GM23338 (cell line): ENCODE data around the gene CPNE7. TPM values are rescaled to one million over a fixed set of nuclear protein-coding genes. Genes with fewer than 3 reads are reported as not detected.

Experiments used
- ATAC-seq: fragments of 200-7000 bp; cut with Tn5 transposase; 3 replicates; pipeline ENCODE4 v1.9.1; 2020
- DNase-seq: peaks from one replicate; pipeline ENCODE4 v3.0.0-alpha.2; 2015; ENCODE audit warnings: low spot score
- H2AFZ ChIP-seq: fragments of 200-600 bp; sonication (generic); 2 replicates; pipeline ENCODE4 v1.8.0; 2016; ENCODE audit warnings: antibody characterized with exemption, mild to moderate bottlenecking, moderate library complexity
- H3F3A ChIP-seq: fragments of 200-600 bp; sonication (generic); replicated peaks from 2 replicates; pipeline ENCODE4 v1.8.0; 2017; ENCODE audit warnings: antibody characterized with exemption, mixed run types, low read depth
- H3K27ac ChIP-seq: fragments of 200-600 bp; sonication (generic); 2 replicates; pipeline ENCODE4 v1.6.1; 2016; ENCODE audit warnings: low read depth
- H3K27me3 ChIP-seq: fragments of 200-600 bp; sonication (generic); 2 replicates; pipeline ENCODE4 v1.8.0; 2016; ENCODE audit warnings: mild to moderate bottlenecking, mixed run types, moderate library complexity; ENCODE audit not compliant: insufficient read depth
- H3K36me3 ChIP-seq: fragments of 200-600 bp; sonication (generic); 2 replicates; pipeline ENCODE4 v1.8.0; 2016; ENCODE audit warnings: mild to moderate bottlenecking; ENCODE audit not compliant: insufficient read depth
- H3K4me1 ChIP-seq: fragments of 200-600 bp; sonication (generic); 2 replicates; pipeline ENCODE4 v1.8.0; 2016; ENCODE audit warnings: mild to moderate bottlenecking, moderate library complexity; ENCODE audit not compliant: insufficient read depth
- H3K4me2 ChIP-seq: fragments of 200-600 bp; sonication (generic); 2 replicates; pipeline ENCODE4 v1.7.1; 2017; ENCODE audit warnings: mixed run types
- H3K4me3 ChIP-seq: fragments of 200-600 bp; sonication (generic); 2 replicates; pipeline ENCODE4 v1.6.1; 2016; ENCODE audit warnings: mixed run types
- H3K79me2 ChIP-seq: fragments of 200-600 bp; sonication (generic); replicated peaks from 2 replicates; pipeline ENCODE4 v1.8.0; 2017; ENCODE audit warnings: mild to moderate bottlenecking; ENCODE audit not compliant: insufficient read depth
- H3K9me2 ChIP-seq: fragments of 200-600 bp; sonication (generic); 2 replicates; pipeline ENCODE4 v1.8.0; 2017; ENCODE audit not compliant: insufficient read depth
- H4K20me1 ChIP-seq: fragments of 200-600 bp; sonication (generic); replicated peaks from 2 replicates; pipeline ENCODE4 v1.8.0; 2017; ENCODE audit warnings: mild to moderate bottlenecking; ENCODE audit not compliant: insufficient read depth
- H3K27ac Mint-ChIP-seq: 2 replicates; pipeline ENCODE4 v1.8.0; 2020; ENCODE audit warnings: inconsistent platforms, mild to moderate bottlenecking, moderate library complexity, mixed read lengths
- H3K27me3 Mint-ChIP-seq: 3 replicates; pipeline ENCODE4 v1.8.0; 2022; ENCODE audit warnings: low read depth, mild to moderate bottlenecking, moderate library complexity, mixed read lengths, inconsistent platforms; ENCODE audit not compliant: insufficient read depth, poor library complexity
- H3K36me3 Mint-ChIP-seq: 3 replicates; pipeline ENCODE4 v1.8.0; 2021; ENCODE audit warnings: low read depth, mild to moderate bottlenecking, inconsistent platforms, moderate library complexity, mixed read lengths
- H3K4me1 Mint-ChIP-seq: 3 replicates; pipeline ENCODE4 v1.8.0; 2020; ENCODE audit warnings: mild to moderate bottlenecking, inconsistent platforms, mixed read lengths
- H3K4me3 Mint-ChIP-seq: 3 replicates; pipeline ENCODE4 v1.8.0; 2021; ENCODE audit warnings: moderate library complexity, mild to moderate bottlenecking, inconsistent platforms, mixed read lengths
- H3K9me3 Mint-ChIP-seq: 3 replicates; pipeline ENCODE4 v1.8.0; 2020; ENCODE audit warnings: moderate library complexity, mild to moderate bottlenecking, inconsistent platforms, mixed read lengths
- CREB1 ChIP-seq: fragments of 250-450 bp; sonication (Bioruptor Pico); IDR thresholded peaks from 2 replicates; pipeline ENCODE4 v1.5.0; 2020; ENCODE audit warnings: low read depth, mild to moderate bottlenecking, moderate library complexity
- CTCF ChIP-seq, 2 experiments: fragments of 200-600 bp in 1 of 2; sonication (generic) in 1 of 2; conservative IDR thresholded peaks; 2 replicates each; pipeline versions ENCODE4 v1.5.1 to v1.6.1; 2016 to 2017; ENCODE audit warnings: antibody characterized with exemption in 2 of 2, low read depth in 2 of 2, mild to moderate bottlenecking in 2 of 2, moderate library complexity in 1 of 2
- ETS1 ChIP-seq: IDR thresholded peaks from 2 replicates; pipeline ENCODE4 v1.6.1; 2016; ENCODE audit warnings: antibody characterized with exemption
- EZH2 ChIP-seq: fragments of 200-600 bp; sonication (generic); IDR thresholded peaks from one replicate; pipeline ENCODE4 v1.8.0; 2017; ENCODE audit warnings: antibody characterized with exemption, mild to moderate bottlenecking, low read depth; ENCODE audit not compliant: unreplicated experiment
- EZH2phosphoT487 ChIP-seq: fragments of 200-600 bp; sonication (generic); IDR thresholded peaks from one replicate; pipeline ENCODE4 v1.8.1; 2018; ENCODE audit warnings: antibody characterized with exemption; ENCODE audit not compliant: unreplicated experiment
- JUNB ChIP-seq: IDR thresholded peaks from one replicate; pipeline ENCODE4 v1.6.1; 2016; ENCODE audit warnings: antibody characterized with exemption; ENCODE audit not compliant: unreplicated experiment
- NANOG ChIP-seq: IDR thresholded peaks from 2 replicates; pipeline ENCODE4 v1.6.1; 2016; ENCODE audit warnings: antibody characterized with exemption, borderline replicate concordance
- POLR2AphosphoS5 ChIP-seq: IDR thresholded peaks from 2 replicates; pipeline ENCODE4 v1.6.1; 2016; ENCODE audit warnings: antibody characterized with exemption, low read depth
- REST ChIP-seq: IDR thresholded peaks from one replicate; pipeline ENCODE4 v1.6.1; 2018; ENCODE audit warnings: antibody characterized with exemption; ENCODE audit not compliant: unreplicated experiment
- STAT1 ChIP-seq: IDR thresholded peaks from one replicate; pipeline ENCODE4 v1.6.1; 2016; ENCODE audit warnings: antibody characterized with exemption; ENCODE audit not compliant: unreplicated experiment
- ZNF114 ChIP-seq: fragments of 250-450 bp; sonication (Bioruptor Pico); IDR thresholded peaks from 2 replicates; pipeline ENCODE4 v1.5.0; 2020; ENCODE audit warnings: mild to moderate bottlenecking, moderate library complexity
- ZNF331 ChIP-seq: fragments of 250-450 bp; sonication (Bioruptor Pico); IDR thresholded peaks from 2 replicates; pipeline ENCODE4 v1.5.0; 2020; ENCODE audit warnings: low read depth, mild to moderate bottlenecking, moderate library complexity
- ZNF462 ChIP-seq: fragments of 250-450 bp; sonication (Bioruptor Pico); IDR thresholded peaks from 2 replicates; pipeline ENCODE4 v1.5.0; 2020; ENCODE audit warnings: mild to moderate bottlenecking, moderate library complexity
- polyA plus RNA-seq: library from polyadenylated mRNA; unstranded; fragments of >200 nt; fragmentation: Nextera tagmentation; extraction: Ambion mirVana; gene quantifications from 2 replicates; pipeline ENCODE4 v1.2.1, GENCODE V29; 2016
- total RNA-seq: library from RNA; depleted of rRNA; stranded (reverse); fragments of >200 nt; shearing (Covaris generic); gene quantifications from 2 replicates; pipeline ENCODE4 v1.2.3, GENCODE V29; 2014

CPNE7 gene
- total and polyA plus RNA-seq, 2 experiments from 2014 or later, result 11.2 to 15.7 TPM

- TF ChIP-seq POLR2AphosphoS5, result no peak
- TF ChIP-seq ZNF462 (CRISPR knock-in tag), result no peak
- TF ChIP-seq EZH2phosphoT487, result no peak
- no peak for TF ChIP-seq ZNF114 (CRISPR knock-in tag)
- TF ChIP-seq REST, result no peak
- TF ChIP-seq EZH2, result no peak
- TF ChIP-seq CREB1, result no peak
- TF ChIP-seq ETS1, result no peak
- TF ChIP-seq NANOG, result no peak
- no peak for TF ChIP-seq CTCF (conservative IDR thresholded peaks at IDR 0.05; ENCODE audit: low read depth in 2 of 2)
- no peak for TF ChIP-seq JUNB
- TF ChIP-seq STAT1, result no peak
- TF ChIP-seq ZNF331 (CRISPR knock-in tag), result no peak
- Histone ChIP-seq H3K9me2 (no peaks in the 10 kb centered on the region), H3K79me2 (no peaks in the 10 kb centered on the region), H3K4me3 (no peak overlapping the region), H3K27ac (no peak overlapping the region), H3K27me3 (no peaks in the 10 kb centered on the region), H4K20me1 (no peaks in the 10 kb centered on the region), H3F3A (no peaks in the 10 kb centered on the region), H3K4me2 (no peak overlapping the region), H2AFZ (no peak overlapping the region), H3K4me1 (peaks cover 11% of the 10 kb centered on the region), H3K36me3 (no peaks in the 10 kb centered on the region)
- H3K4me1 Mint-ChIP-seq, result peaks cover 11% of the 10 kb centered on the region
- no peak overlapping the region for H3K27ac Mint-ChIP-seq
- DNase-seq, result no peak
- H3K27me3 Mint-ChIP-seq, result peaks cover 17% of the 10 kb centered on the region
- H3K4me3 Mint-ChIP-seq, result no peak overlapping the region
- no peaks in the 10 kb centered on the region for H3K36me3 Mint-ChIP-seq
- no peak for ATAC-seq
- H3K9me3 Mint-ChIP-seq, result no peaks in the 10 kb centered on the region
These were observed 25.4 kb downstream of the CPNE7 start for GRCh38 chr16:89600956-89601355.
